ENCODE results near the gene VGLL2. TPM values are rescaled to one million over a fixed set of nuclear protein-coding genes. Genes with fewer than 3 reads are reported as not detected.

VGLL2 gene
- total and polyA plus RNA-seq, 2 of the 13 experiments (the other 11 are each of a cell fraction or from before 2014, with no cell fraction given) = not detected

DNA sequence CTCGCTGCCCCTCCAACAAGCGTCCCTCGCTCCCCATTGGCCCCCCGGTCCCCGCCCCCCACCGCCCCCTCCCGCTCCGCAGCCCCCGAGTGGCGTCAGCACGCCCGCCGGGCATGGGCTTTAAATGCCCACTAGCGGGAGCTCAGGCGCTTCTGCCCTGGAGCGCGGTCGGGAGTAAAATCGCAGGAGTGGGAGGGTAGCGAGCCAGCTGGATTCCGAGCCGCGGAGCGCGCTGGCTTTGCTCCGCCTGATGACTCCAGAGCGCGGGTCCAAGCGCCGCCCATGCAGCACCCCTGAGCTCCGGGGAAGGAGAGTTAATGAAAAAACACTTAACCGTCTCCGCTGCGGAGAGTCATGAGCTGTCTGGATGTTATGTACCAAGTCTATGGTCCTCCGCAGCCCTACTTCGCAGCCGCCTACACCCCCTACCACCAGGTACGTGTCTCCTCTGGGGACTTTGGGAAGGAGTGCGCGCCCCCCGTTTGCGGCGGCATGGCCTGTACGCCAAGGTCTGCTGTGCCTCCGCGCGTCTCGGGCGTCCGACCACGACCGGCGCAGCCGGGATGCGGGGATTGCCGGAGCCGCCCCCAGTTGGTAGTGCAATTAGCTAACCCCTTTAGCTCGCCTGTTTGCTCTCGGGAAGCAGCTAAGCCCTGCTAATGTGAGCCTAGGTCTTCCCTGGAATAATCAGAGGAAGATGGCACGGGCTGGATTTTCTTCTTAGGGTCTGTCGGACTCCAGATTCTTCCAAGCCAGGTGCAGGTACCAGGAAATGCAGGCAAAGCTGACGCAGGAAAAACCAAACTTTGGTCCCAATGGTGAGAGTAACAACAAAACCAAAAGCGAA lies at the start of gene VGLL2 (continued):
- TF ChIP-seq ETV6 (CRISPR knock-in tag; conservative IDR thresholded peaks at IDR 0.05) = no peak
- TF ChIP-seq ZNF83 (CRISPR knock-in tag; IDR thresholded peaks at IDR 0.05; ENCODE audit: borderline replicate concordance) = peak; percentile 62; the same call in 1 of the 2 replicates
- TF ChIP-seq, protein P1, sequence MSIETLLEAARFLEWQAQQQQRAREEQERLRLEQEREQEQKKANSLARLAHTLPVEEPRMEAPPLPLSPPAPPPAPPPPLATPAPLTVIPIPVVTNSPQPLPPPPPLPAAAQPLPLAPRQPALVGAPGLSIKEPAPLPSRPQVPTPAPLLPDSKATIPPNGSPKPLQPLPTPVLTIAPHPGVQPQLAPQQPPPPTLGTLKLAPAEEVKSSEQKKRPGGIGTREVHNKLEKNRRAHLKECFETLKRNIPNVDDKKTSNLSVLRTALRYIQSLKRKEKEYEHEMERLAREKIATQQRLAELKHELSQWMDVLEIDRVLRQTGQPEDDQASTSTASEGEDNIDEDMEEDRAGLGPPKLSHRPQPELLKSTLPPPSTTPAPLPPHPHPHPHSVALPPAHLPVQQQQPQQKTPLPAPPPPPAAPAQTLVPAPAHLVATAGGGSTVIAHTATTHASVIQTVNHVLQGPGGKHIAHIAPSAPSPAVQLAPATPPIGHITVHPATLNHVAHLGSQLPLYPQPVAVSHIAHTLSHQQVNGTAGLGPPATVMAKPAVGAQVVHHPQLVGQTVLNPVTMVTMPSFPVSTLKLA (IDR thresholded peaks at IDR 0.05) = no peak
- TF ChIP-seq PBX3 (CRISPR knock-in tag; IDR thresholded peaks at IDR 0.05; ENCODE audit: borderline replicate concordance) = no peak
- TF ChIP-seq ZC3H4 (CRISPR knock-in tag; IDR thresholded peaks at IDR 0.05; ENCODE audit: borderline replicate concordance) = no peak
- no peak for TF ChIP-seq ZNF607 (CRISPR knock-in tag; IDR thresholded peaks at IDR 0.05; ENCODE audit: borderline replicate concordance)
- TF ChIP-seq FIP1L1 (IDR thresholded peaks at IDR 0.05; ENCODE audit: borderline replicate concordance, insufficient read depth, low read depth, low read length) = no peak
- TF ChIP-seq MED1 (CRISPR knock-in tag; IDR thresholded peaks at IDR 0.05) = no peak
- no peak for TF ChIP-seq KDM4B (CRISPR knock-in tag; IDR thresholded peaks at IDR 0.05)
- TF ChIP-seq, protein P2, sequence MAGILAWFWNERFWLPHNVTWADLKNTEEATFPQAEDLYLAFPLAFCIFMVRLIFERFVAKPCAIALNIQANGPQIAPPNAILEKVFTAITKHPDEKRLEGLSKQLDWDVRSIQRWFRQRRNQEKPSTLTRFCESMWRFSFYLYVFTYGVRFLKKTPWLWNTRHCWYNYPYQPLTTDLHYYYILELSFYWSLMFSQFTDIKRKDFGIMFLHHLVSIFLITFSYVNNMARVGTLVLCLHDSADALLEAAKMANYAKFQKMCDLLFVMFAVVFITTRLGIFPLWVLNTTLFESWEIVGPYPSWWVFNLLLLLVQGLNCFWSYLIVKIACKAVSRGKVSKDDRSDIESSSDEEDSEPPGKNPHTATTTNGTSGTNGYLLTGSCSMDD (CRISPR knock-in tag; IDR thresholded peaks at IDR 0.05) = no peak
- TF ChIP-seq, protein P3, sequence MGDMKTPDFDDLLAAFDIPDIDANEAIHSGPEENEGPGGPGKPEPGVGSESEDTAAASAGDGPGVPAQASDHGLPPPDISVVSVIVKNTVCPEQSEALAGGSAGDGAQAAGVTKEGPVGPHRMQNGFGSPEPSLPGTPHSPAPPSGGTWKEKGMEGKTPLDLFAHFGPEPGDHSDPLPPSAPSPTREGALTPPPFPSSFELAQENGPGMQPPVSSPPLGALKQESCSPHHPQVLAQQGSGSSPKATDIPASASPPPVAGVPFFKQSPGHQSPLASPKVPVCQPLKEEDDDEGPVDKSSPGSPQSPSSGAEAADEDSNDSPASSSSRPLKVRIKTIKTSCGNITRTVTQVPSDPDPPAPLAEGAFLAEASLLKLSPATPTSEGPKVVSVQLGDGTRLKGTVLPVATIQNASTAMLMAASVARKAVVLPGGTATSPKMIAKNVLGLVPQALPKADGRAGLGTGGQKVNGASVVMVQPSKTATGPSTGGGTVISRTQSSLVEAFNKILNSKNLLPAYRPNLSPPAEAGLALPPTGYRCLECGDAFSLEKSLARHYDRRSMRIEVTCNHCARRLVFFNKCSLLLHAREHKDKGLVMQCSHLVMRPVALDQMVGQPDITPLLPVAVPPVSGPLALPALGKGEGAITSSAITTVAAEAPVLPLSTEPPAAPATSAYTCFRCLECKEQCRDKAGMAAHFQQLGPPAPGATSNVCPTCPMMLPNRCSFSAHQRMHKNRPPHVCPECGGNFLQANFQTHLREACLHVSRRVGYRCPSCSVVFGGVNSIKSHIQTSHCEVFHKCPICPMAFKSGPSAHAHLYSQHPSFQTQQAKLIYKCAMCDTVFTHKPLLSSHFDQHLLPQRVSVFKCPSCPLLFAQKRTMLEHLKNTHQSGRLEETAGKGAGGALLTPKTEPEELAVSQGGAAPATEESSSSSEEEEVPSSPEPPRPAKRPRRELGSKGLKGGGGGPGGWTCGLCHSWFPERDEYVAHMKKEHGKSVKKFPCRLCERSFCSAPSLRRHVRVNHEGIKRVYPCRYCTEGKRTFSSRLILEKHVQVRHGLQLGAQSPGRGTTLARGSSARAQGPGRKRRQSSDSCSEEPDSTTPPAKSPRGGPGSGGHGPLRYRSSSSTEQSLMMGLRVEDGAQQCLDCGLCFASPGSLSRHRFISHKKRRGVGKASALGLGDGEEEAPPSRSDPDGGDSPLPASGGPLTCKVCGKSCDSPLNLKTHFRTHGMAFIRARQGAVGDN (CRISPR knock-in tag; IDR thresholded peaks at IDR 0.05) = peak; percentile 46; the same call in 1 of the 2 replicates
- TF ChIP-seq HIC2 (CRISPR knock-in tag; IDR thresholded peaks at IDR 0.05; ENCODE audit: low read depth) = no peak
- no peak for TF ChIP-seq SAP130 (CRISPR knock-in tag; IDR thresholded peaks at IDR 0.05; ENCODE audit: low read depth)
- TF ChIP-seq IRX3 (CRISPR knock-in tag; IDR thresholded peaks at IDR 0.05; ENCODE audit: borderline replicate concordance, low read depth) = no peak
- peak; percentile 57; the same call in 1 of the 2 replicates for TF ChIP-seq ZNF547 (CRISPR knock-in tag; IDR thresholded peaks at IDR 0.05)
- peak; percentile 96 for TF ChIP-seq ZNF441 (CRISPR knock-in tag; IDR thresholded peaks at IDR 0.05; ENCODE audit: borderline replicate concordance)
- TF ChIP-seq NCOR1 (IDR thresholded peaks at IDR 0.05; ENCODE audit: borderline replicate concordance, low read length) = no peak
